Mesothelial cell of epicardium (in vitro differentiated cells): Measurements from ENCODE around the gene IGFBP2. TPM values are rescaled to one million over a fixed set of nuclear protein-coding genes. Genes with fewer than 3 reads are reported as not detected.

Source experiments
- DNase-seq, 2 experiments: peaks; one replicate each; pipeline ENCODE4 v3.0.0; 2021; ENCODE audit warnings: low spot score in 2 of 2; ENCODE audit not compliant: unreplicated experiment in 2 of 2
- H3K27ac Mint-ChIP-seq: 2 replicates; pipeline ENCODE4 v1.8.0; 2021; ENCODE audit warnings: mixed read lengths
- H3K27me3 Mint-ChIP-seq: 2 replicates; pipeline ENCODE4 v1.8.0; 2021; ENCODE audit warnings: low read depth, mixed read lengths
- H3K36me3 Mint-ChIP-seq: 2 replicates; pipeline ENCODE4 v1.8.0; 2021; ENCODE audit warnings: mixed read lengths
- H3K4me1 Mint-ChIP-seq: 2 replicates; pipeline ENCODE4 v1.8.0; 2021; ENCODE audit warnings: mixed read lengths
- H3K4me3 Mint-ChIP-seq: 2 replicates; pipeline ENCODE4 v1.8.0; 2021; ENCODE audit warnings: mild to moderate bottlenecking, moderate library complexity, mixed read lengths
- H3K9me3 Mint-ChIP-seq: 2 replicates; pipeline ENCODE4 v1.8.0; 2021; ENCODE audit warnings: mixed read lengths
- CTCF ChIP-seq: fragments of 200-600 bp; sonication (generic); IDR thresholded peaks from one replicate; pipeline ENCODE4 v1.5.0; 2021; ENCODE audit warnings: antibody characterized with exemption; ENCODE audit not compliant: unreplicated experiment
- total RNA-seq: library from RNA; stranded (reverse); gene quantifications from 3 replicates; pipeline ENCODE4 v1.2.1, GENCODE V29; 2021

IGFBP2 gene
- total RNA-seq, 1 donor from 2014 or later, result 376 TPM

GRCh38 chr2:216617159-216617815 is 15.9 kb upstream of the IGFBP2 start:
- no peak overlapping the region for H3K4me3 Mint-ChIP-seq
- no peaks in the 10 kb centered on the region for H3K27me3 Mint-ChIP-seq
- DNase-seq, result no peak
- no peaks in the 10 kb centered on the region for H3K9me3 Mint-ChIP-seq
- H3K27ac Mint-ChIP-seq, result peak overlapping the region; percentile 44
- peaks cover 45% of the 10 kb centered on the region for H3K4me1 Mint-ChIP-seq
- no peaks in the 10 kb centered on the region for H3K36me3 Mint-ChIP-seq
- TF ChIP-seq CTCF, result no peak

GRCh38 chr2:216618785-216619184 is 14.4 kb upstream of the IGFBP2 start:
- Mint-ChIP-seq H3K27me3 (no peaks in the 10 kb centered on the region), H3K27ac (peak overlapping the region; percentile 93), H3K4me1 (peaks cover 43% of the 10 kb centered on the region), H3K36me3 (no peaks in the 10 kb centered on the region), H3K9me3 (no peaks in the 10 kb centered on the region), H3K4me3 (no peak overlapping the region)
- TF ChIP-seq CTCF, result no peak
- DNase-seq, result no peak

- H3K27ac Mint-ChIP-seq, result peak overlapping the region; percentile 93
- TF ChIP-seq CTCF, result no peak
- no peaks in the 10 kb centered on the region for H3K27me3 Mint-ChIP-seq
- H3K36me3 Mint-ChIP-seq, result no peaks in the 10 kb centered on the region
- no peak overlapping the region for H3K4me3 Mint-ChIP-seq
- H3K4me1 Mint-ChIP-seq, result peaks cover 43% of the 10 kb centered on the region
- peaks cover 3% of the 10 kb centered on the region for H3K9me3 Mint-ChIP-seq
- DNase-seq, result no peak
Observed at GRCh38 chr2:216619411-216620393, 13.5 kb upstream of the IGFBP2 start.

GRCh38 chr2:216620786-216621185 is 12.4 kb upstream of the IGFBP2 start:
- Mint-ChIP-seq H3K27ac (peak overlapping the region; percentile 78), H3K9me3 (peaks cover 3% of the 10 kb centered on the region), H3K4me1 (peaks cover 37% of the 10 kb centered on the region), H3K27me3 (no peaks in the 10 kb centered on the region), H3K36me3 (no peaks in the 10 kb centered on the region), H3K4me3 (no peak overlapping the region)
- TF ChIP-seq CTCF, result no peak
- no peak for DNase-seq

- peaks cover 3% of the 10 kb centered on the region for H3K9me3 Mint-ChIP-seq
- no peak overlapping the region for H3K4me3 Mint-ChIP-seq
- no peaks in the 10 kb centered on the region for H3K36me3 Mint-ChIP-seq
- H3K27ac Mint-ChIP-seq, result peak overlapping the region; percentile 78
- TF ChIP-seq CTCF, result no peak
- H3K4me1 Mint-ChIP-seq, result peaks cover 40% of the 10 kb centered on the region
- H3K27me3 Mint-ChIP-seq, result no peaks in the 10 kb centered on the region
- DNase-seq, result no peak
Observed at GRCh38 chr2:216621292-216621691, 11.9 kb upstream of the IGFBP2 start.
